ENCODE data around the gene PDCD4.

DNA sequence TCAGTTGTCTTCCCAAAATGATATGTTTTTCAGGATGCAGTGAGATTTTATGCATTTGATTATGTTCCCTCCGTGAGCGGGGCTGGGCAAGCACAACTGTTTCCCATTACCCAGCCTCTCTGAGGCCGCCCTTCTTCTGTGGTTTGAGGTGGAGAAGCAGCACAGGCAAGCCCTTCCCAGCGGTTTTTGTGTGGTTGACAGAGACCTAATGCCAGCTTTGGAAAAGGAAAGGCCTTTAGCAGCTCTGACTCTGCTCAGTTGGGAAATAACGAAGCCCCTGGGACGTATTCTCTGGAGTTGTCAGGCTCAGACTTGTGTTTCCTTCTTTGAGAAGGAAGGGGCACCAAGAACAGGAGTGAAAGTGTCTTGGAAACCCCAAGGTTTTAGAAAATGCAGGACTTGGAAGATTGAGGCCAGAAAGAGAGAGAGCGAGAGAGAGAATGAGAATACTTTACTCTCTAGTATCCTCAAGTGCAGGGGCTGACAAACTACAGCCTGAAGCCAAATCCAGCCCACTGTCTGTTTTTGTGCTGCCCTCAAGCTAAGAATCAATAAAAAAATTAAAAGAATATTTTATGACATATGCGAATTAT is 20.6 kb upstream of the PDCD4 start:
- TF ChIP-seq, protein P1, sequence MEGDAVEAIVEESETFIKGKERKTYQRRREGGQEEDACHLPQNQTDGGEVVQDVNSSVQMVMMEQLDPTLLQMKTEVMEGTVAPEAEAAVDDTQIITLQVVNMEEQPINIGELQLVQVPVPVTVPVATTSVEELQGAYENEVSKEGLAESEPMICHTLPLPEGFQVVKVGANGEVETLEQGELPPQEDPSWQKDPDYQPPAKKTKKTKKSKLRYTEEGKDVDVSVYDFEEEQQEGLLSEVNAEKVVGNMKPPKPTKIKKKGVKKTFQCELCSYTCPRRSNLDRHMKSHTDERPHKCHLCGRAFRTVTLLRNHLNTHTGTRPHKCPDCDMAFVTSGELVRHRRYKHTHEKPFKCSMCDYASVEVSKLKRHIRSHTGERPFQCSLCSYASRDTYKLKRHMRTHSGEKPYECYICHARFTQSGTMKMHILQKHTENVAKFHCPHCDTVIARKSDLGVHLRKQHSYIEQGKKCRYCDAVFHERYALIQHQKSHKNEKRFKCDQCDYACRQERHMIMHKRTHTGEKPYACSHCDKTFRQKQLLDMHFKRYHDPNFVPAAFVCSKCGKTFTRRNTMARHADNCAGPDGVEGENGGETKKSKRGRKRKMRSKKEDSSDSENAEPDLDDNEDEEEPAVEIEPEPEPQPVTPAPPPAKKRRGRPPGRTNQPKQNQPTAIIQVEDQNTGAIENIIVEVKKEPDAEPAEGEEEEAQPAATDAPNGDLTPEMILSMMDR (conservative IDR thresholded peaks at IDR 0.05; ENCODE audit: low read length), result no peak
- no peak for TF ChIP-seq EZH2phosphoT487 (IDR thresholded peaks at IDR 0.05; ENCODE audit: borderline replicate concordance, low read depth, low read length)
